PFSK-1 (cell line): ENCODE results near the gene ATAD3B.

ENCODE experiments used
- POLR2AphosphoS5 ChIP-seq: IDR thresholded peaks from 2 replicates; pipeline ENCODE4 v1.6.1; 2012; ENCODE audit warnings: low read depth, mild to moderate bottlenecking, control low read depth, low read length, moderate library complexity
- SIN3A ChIP-seq: IDR thresholded peaks from 2 replicates; pipeline ENCODE4 v1.6.1; 2012; ENCODE audit warnings: mild to moderate bottlenecking, low read length, moderate library complexity, borderline replicate concordance; ENCODE audit not compliant: insufficient read depth
- TAF1 ChIP-seq: IDR thresholded peaks from 2 replicates; pipeline ENCODE4 v1.6.1; 2012; ENCODE audit warnings: low read length, control low read depth, borderline replicate concordance; ENCODE audit not compliant: insufficient read depth
- TF ChIP-seq, protein P1 (sequence below), 2 experiments: IDR thresholded peaks; 2 replicates each; pipeline versions ENCODE4 v1.6.1 to v1.8.0; 2011 to 2012; ENCODE audit warnings: low read depth in 2 of 2, low read length in 2 of 2, control low read depth in 1 of 2, inconsistent platforms in 1 of 2, mild to moderate bottlenecking in 1 of 2, moderate library complexity in 1 of 2; ENCODE audit not compliant: insufficient read depth in 1 of 2

DNA sequence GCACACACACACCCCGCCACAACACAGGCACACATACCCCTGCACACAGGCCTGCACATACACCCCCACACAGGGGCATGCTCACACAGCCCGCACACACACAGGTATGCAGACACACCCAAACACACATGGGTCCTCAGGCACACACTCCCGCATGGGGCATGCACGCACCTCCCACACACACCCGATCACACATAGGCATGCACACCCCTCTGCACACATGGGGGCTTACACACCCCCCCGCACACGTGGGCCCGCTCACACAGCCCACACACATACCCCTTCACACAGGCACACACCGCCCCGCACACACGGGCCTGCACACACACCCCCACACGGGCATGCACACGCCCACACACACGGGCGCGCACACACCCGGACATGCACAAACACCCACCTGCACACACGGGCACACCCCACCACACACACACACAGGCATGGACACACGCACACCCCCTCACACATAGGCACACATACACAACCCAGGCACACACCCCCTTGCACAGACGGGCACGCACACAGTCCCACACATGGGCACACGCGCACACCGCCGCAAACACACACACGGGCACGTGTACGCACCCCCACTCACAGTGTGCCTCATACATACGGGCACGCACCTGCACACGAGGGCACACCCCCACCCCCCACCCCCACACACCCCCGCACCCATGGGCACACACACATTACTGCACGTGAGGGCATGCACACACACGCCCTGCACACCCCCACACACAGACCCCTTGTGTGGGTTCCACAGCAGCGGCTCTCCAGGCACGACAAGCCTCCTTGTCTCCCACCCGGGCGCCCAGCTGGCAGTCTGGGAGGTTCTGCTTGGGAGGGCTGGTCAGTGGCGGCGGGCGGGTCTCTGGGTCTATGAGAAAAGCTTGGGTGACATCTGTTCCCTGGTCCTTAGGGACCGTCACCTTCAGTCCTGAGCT lies 8.3 kb downstream of the ATAD3B start:
- TF ChIP-seq, protein P1, sequence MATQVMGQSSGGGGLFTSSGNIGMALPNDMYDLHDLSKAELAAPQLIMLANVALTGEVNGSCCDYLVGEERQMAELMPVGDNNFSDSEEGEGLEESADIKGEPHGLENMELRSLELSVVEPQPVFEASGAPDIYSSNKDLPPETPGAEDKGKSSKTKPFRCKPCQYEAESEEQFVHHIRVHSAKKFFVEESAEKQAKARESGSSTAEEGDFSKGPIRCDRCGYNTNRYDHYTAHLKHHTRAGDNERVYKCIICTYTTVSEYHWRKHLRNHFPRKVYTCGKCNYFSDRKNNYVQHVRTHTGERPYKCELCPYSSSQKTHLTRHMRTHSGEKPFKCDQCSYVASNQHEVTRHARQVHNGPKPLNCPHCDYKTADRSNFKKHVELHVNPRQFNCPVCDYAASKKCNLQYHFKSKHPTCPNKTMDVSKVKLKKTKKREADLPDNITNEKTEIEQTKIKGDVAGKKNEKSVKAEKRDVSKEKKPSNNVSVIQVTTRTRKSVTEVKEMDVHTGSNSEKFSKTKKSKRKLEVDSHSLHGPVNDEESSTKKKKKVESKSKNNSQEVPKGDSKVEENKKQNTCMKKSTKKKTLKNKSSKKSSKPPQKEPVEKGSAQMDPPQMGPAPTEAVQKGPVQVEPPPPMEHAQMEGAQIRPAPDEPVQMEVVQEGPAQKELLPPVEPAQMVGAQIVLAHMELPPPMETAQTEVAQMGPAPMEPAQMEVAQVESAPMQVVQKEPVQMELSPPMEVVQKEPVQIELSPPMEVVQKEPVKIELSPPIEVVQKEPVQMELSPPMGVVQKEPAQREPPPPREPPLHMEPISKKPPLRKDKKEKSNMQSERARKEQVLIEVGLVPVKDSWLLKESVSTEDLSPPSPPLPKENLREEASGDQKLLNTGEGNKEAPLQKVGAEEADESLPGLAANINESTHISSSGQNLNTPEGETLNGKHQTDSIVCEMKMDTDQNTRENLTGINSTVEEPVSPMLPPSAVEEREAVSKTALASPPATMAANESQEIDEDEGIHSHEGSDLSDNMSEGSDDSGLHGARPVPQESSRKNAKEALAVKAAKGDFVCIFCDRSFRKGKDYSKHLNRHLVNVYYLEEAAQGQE (IDR thresholded peaks at IDR 0.05; ENCODE audit: insufficient read depth in 1 of 2, low read depth in 2 of 2, low read length in 2 of 2), result no peak
- TF ChIP-seq POLR2AphosphoS5 (no peak), TAF1 (no peak), SIN3A (no peak)
